ENCODE results near the gene KHK.
A peak's percentile ranks its signal among the peaks of the same experiment; 100 is the strongest.

The KHK gene

DNA sequence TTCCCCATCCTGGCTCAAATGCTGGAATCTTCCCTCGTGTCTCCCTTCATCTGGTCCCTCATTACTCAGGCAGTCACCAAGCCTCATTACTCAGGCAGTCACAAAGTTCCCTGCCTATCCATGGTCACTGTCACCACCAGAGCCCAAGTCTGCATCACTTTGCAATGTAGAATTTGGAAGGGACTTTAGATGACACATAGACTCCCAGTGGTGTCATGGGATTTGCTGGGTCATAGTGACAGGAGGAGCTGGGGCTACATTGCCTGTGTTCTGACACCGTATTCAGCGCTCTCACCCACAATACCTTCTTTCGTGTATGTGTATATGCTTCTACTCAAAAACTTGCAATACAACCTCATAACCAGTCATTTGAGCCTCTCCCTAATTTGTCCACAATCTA, 10.2 kb upstream of the KHK start:
- Histone ChIP-seq H3K9me3 (ENCODE audit: low read length) (no peaks in the 10 kb centered on the region), H3K27ac (ENCODE audit: low read depth, low read length) (peak overlapping the region; percentile 85), H3K4me1 (ENCODE audit: insufficient read depth, low read length) (peaks cover 58% of the 10 kb centered on the region), H3K4me3 (ENCODE audit: low read depth in 1 of 2, low read length in 2 of 2) (no peak overlapping the region), H3K9ac (ENCODE audit: low read length) (no peak overlapping the region), H3K27me3 (ENCODE audit: control insufficient read depth in 1 of 2, insufficient read depth in 2 of 2, low read length in 2 of 2) (no peaks in the 10 kb centered on the region), H3K36me3 (ENCODE audit: insufficient read depth, low read length) (no peaks in the 10 kb centered on the region)

DNA sequence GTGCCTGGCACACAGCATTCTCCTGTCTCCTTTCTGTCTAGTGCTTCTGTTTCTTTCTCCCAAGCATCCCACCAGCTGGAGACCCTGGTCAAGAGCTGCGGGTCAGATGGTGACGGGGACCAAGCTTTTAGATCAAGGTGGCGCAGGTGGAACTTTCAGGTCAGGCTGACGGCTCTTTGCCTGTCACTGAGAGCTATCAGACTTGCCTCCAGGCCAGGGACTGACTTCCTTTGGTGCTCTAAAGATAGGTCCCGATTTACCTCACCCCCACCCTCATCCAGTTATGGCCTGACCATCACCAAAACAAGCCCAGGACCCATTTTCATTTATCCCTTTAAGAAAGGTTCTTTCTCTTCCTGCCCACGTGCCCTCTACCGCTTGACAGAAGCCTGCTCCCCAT, 9.3 kb upstream of the KHK start:
- Histone ChIP-seq H3K27ac (ENCODE audit: low read depth, low read length) (peak overlapping the region; percentile 87), H3K9ac (ENCODE audit: low read length) (no peak overlapping the region), H3K4me3 (ENCODE audit: low read depth in 1 of 2, low read length in 2 of 2) (no peak overlapping the region), H3K4me1 (ENCODE audit: insufficient read depth, low read length) (peaks cover 67% of the 10 kb centered on the region), H3K36me3 (ENCODE audit: insufficient read depth, low read length) (peaks cover 8% of the 10 kb centered on the region), H3K27me3 (ENCODE audit: control insufficient read depth in 1 of 2, insufficient read depth in 2 of 2, low read length in 2 of 2) (no peaks in the 10 kb centered on the region), H3K9me3 (ENCODE audit: low read length) (no peaks in the 10 kb centered on the region)

DNA sequence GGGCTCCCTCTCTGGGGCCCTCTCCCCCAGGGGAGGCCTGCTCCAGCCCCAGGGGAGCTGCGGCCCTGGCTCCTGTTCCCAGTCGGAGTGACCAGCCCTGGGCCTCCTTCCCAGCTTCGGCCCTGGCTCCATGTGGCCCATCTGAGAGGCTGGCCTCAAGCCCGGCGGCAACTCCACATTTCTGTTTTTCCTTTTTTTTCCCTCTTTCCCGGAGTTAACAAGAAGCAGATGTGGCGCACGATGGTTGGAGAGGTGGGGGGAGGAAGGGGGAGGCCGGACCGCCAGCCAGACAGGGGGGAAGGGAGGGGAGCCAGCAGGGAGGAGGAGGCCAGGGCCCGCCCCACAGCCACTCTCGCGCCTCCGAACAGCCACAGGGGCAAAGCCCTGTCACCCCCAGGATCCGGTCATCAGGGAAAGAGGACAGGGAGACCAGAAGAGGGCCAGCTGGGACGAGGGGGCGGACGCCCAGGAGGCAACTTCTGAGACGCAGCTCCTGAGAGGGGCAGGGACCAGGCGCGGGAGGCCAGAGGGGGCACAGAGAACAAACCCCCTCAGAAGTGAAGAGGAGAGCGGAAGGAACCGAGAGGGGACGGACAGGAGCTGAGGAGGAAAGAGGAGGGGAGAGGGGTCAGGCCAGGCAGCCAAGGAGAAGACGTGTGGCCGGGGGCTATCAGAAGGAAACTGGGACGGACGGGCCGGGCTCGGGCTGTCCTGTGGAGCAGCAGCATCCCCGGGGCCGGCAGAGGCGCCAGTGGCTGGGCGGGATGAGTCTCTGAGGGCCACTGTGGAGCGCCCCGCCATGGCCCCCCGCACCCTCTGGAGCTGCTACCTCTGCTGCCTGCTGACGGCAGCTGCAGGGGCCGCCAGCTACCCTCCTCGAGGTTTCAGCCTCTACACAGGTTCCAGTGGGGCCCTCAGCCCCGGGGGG, 8.0 kb upstream of the KHK start, which contains the start of gene EMILIN1:
TSS of gene EMILIN1 (plus strand) at position 349 of the 928 bp plus-strand sequence. CDS start at position 800, 451 bp downstream.
- Histone ChIP-seq H3K9me3 (ENCODE audit: low read length) (no peaks in the 10 kb centered on the region), H3K36me3 (ENCODE audit: insufficient read depth, low read length) (peaks cover 17% of the 10 kb centered on the region), H3K4me3 (ENCODE audit: low read depth in 1 of 2, low read length in 2 of 2) (peak within 1 kb of the TSS; percentile 90 to 96), H3K4me1 (ENCODE audit: insufficient read depth, low read length) (peaks cover 70% of the 10 kb centered on the region), H3K27ac (ENCODE audit: low read depth, low read length) (peak within 1 kb of the TSS; percentile 87), H3K27me3 (ENCODE audit: control insufficient read depth in 1 of 2, insufficient read depth in 2 of 2, low read length in 2 of 2) (no peaks in the 10 kb centered on the region), H3K9ac (ENCODE audit: low read length) (peak within 1 kb of the TSS; percentile 97)

DNA sequence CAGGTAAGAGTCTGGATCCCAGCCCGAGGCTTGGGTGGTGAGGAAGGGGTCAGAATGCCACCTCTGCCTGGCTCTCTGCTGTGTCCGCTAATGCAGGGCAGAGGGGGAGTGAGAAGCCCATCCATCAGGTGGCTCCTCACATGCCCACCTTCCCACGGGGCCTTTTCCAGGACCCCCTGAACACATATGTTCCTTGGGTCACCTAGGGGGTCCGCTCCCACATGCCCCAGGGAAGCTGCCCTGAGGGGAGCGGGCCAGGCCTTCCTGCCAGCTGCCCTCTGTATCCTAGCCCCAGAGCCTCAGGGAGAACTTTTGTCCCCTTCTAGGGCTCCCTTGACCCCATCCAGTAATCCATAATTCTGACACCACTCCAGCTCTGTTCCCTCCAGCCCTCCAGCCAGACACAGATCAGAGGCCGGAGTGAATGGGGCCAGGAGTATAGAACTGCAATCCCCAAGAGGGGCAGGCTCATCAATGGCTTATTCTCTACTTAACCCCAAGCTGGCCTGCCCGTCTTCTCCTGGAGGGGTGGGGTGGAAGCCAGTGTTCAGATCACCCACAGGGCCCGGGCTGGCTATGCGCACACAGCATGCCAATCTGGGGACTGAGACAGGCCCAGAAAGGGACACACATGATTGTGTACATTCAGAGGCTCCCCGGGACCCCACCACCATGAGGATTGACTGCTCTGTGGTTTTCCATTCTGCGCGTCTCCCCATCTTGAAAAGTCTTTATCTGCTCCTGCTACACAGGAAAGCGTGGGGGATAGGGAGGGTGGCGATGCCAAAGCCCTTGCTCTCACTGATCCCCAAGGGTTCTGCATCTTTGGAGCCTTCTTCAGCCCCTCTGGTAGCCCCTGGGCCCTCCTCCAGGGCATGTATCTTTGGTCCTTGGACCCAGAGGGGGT, 7.1 kb upstream of the KHK start:
- Histone ChIP-seq H3K27ac (ENCODE audit: low read depth, low read length) (peak overlapping the region; percentile 87), H3K36me3 (ENCODE audit: insufficient read depth, low read length) (peaks cover 17% of the 10 kb centered on the region), H3K9ac (ENCODE audit: low read length) (peak overlapping the region; percentile 97), H3K9me3 (ENCODE audit: low read length) (no peaks in the 10 kb centered on the region), H3K27me3 (ENCODE audit: control insufficient read depth in 1 of 2, insufficient read depth in 2 of 2, low read length in 2 of 2) (no peaks in the 10 kb centered on the region), H3K4me1 (ENCODE audit: insufficient read depth, low read length) (peaks cover 70% of the 10 kb centered on the region), H3K4me3 (ENCODE audit: low read depth in 1 of 2, low read length in 2 of 2) (peak overlapping the region; percentile 90 to 96)

DNA sequence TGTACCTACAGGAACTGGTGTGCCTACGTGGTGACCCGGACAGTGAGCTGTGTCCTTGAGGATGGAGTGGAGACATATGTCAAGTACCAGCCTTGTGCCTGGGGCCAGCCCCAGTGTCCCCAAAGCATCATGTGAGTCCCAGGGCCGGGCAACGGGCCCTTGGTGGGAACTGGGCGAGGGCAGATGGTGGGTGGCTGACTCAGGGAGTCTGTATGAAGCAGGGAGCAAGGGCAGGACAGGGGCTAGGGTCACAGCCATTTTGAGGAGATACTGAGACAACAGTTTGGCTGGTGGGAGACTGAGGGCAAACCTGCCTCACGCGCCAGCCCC, 6.5 kb upstream of the KHK start:
- H3K9ac ChIP-seq (ENCODE audit: low read length) = peak overlapping the region; percentile 97
- H3K27ac ChIP-seq (ENCODE audit: low read depth, low read length) = peak overlapping the region; percentile 87
- H3K9me3 ChIP-seq (ENCODE audit: low read length) = no peaks in the 10 kb centered on the region
- peaks cover 17% of the 10 kb centered on the region for H3K36me3 ChIP-seq (ENCODE audit: insufficient read depth, low read length)
- no peaks in the 10 kb centered on the region for H3K27me3 ChIP-seq (ENCODE audit: control insufficient read depth in 1 of 2, insufficient read depth in 2 of 2, low read length in 2 of 2)
- H3K4me1 ChIP-seq (ENCODE audit: insufficient read depth, low read length) = peaks cover 70% of the 10 kb centered on the region
- H3K4me3 ChIP-seq (ENCODE audit: low read depth in 1 of 2, low read length in 2 of 2) = peak overlapping the region; percentile 90 to 96

DNA sequence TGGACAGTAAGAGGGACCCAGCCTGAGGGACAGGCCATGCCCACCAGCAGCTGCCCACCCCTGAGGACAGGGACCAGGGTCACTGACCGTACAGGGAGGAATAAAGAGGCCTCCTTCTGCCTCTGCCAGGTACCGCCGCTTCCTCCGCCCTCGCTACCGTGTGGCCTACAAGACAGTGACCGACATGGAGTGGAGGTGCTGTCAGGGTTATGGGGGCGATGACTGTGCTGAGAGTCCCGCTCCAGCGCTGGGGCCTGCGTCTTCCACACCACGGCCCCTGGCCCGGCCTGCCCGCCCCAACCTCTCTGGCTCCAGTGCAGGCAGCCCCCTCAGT, 6.0 kb upstream of the KHK start:
- H3K27me3 ChIP-seq (ENCODE audit: control insufficient read depth in 1 of 2, insufficient read depth in 2 of 2, low read length in 2 of 2) = no peaks in the 10 kb centered on the region
- no peaks in the 10 kb centered on the region for H3K9me3 ChIP-seq (ENCODE audit: low read length)
- H3K4me3 ChIP-seq (ENCODE audit: low read depth in 1 of 2, low read length in 2 of 2) = peak overlapping the region; percentile 90 to 96

DNA sequence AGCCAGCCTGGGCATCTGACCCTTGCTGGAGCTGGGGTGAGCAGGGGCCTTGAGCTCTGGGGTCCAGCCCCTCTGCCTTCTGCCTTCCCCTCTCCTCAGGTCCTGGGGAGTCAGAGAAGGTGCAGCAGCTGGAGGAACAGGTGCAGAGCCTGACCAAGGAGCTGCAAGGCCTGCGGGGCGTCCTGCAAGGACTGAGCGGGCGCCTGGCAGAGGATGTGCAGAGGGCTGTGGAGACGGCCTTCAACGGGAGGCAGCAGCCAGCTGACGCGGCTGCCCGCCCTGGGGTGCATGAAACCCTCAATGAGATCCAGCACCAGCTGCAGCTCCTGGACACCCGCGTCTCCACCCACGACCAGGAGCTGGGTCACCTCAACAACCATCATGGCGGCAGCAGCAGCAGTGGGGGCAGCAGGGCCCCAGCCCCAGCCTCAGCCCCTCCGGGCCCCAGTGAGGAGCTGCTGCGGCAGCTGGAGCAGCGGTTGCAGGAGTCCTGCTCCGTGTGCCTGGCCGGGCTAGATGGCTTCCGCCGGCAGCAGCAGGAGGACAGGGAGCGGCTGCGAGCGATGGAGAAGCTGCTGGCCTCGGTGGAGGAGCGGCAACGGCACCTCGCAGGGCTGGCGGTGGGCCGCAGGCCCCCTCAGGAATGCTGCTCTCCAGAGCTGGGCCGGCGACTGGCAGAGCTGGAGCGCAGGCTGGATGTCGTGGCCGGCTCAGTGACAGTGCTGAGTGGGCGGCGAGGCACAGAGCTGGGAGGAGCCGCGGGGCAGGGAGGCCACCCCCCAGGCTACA, 4.4 kb upstream of the KHK start:
- H3K9me3 ChIP-seq (ENCODE audit: low read length) = no peaks in the 10 kb centered on the region
- peak overlapping the region; percentile 52 for H3K27ac ChIP-seq (ENCODE audit: low read depth, low read length)
- peaks cover 67% of the 10 kb centered on the region for H3K4me1 ChIP-seq (ENCODE audit: insufficient read depth, low read length)
- H3K36me3 ChIP-seq (ENCODE audit: insufficient read depth, low read length) = peaks cover 17% of the 10 kb centered on the region
- H3K4me3 ChIP-seq (ENCODE audit: low read depth in 1 of 2, low read length in 2 of 2) = peak overlapping the region in 1 of 2 donors; percentile 90
- H3K27me3 ChIP-seq (ENCODE audit: control insufficient read depth in 1 of 2, insufficient read depth in 2 of 2, low read length in 2 of 2) = no peaks in the 10 kb centered on the region
- no peak overlapping the region for H3K9ac ChIP-seq (ENCODE audit: low read length)

More for the DNA sequence above, 6.0 kb upstream of the KHK start:
- Histone ChIP-seq H3K4me1 (ENCODE audit: insufficient read depth, low read length) (peaks cover 69% of the 10 kb centered on the region), H3K9ac (ENCODE audit: low read length) (peak overlapping the region; percentile 97), H3K27ac (ENCODE audit: low read depth, low read length) (peak overlapping the region; percentile 87), H3K36me3 (ENCODE audit: insufficient read depth, low read length) (peaks cover 17% of the 10 kb centered on the region)

DNA sequence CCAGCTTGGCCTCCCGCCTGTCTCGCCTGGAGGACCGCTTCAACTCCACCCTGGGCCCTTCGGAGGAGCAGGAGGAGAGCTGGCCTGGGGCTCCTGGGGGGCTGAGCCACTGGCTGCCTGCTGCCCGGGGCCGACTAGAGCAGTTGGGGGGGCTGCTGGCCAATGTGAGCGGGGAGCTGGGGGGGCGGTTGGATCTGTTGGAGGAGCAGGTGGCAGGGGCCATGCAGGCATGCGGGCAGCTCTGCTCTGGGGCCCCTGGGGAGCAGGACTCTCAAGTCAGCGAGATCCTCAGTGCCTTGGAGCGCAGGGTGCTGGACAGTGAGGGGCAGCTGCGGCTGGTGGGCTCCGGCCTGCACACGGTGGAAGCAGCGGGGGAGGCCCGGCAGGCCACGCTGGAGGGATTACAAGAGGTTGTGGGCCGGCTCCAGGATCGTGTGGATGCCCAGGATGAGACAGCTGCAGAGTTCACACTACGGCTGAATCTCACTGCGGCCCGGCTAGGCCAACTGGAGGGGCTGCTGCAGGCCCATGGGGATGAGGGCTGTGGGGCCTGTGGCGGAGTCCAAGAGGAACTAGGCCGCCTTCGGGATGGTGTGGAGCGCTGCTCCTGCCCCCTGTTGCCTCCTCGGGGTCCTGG, 3.7 kb upstream of the KHK start:
- Histone ChIP-seq H3K36me3 (ENCODE audit: insufficient read depth, low read length) (peaks cover 17% of the 10 kb centered on the region), H3K27ac (ENCODE audit: low read depth, low read length) (no peak overlapping the region), H3K4me1 (ENCODE audit: insufficient read depth, low read length) (peaks cover 67% of the 10 kb centered on the region), H3K9ac (ENCODE audit: low read length) (no peak overlapping the region), H3K27me3 (ENCODE audit: control insufficient read depth in 1 of 2, insufficient read depth in 2 of 2, low read length in 2 of 2) (no peaks in the 10 kb centered on the region), H3K4me3 (ENCODE audit: low read depth in 1 of 2, low read length in 2 of 2) (no peak overlapping the region), H3K9me3 (ENCODE audit: low read length) (no peaks in the 10 kb centered on the region)

DNA sequence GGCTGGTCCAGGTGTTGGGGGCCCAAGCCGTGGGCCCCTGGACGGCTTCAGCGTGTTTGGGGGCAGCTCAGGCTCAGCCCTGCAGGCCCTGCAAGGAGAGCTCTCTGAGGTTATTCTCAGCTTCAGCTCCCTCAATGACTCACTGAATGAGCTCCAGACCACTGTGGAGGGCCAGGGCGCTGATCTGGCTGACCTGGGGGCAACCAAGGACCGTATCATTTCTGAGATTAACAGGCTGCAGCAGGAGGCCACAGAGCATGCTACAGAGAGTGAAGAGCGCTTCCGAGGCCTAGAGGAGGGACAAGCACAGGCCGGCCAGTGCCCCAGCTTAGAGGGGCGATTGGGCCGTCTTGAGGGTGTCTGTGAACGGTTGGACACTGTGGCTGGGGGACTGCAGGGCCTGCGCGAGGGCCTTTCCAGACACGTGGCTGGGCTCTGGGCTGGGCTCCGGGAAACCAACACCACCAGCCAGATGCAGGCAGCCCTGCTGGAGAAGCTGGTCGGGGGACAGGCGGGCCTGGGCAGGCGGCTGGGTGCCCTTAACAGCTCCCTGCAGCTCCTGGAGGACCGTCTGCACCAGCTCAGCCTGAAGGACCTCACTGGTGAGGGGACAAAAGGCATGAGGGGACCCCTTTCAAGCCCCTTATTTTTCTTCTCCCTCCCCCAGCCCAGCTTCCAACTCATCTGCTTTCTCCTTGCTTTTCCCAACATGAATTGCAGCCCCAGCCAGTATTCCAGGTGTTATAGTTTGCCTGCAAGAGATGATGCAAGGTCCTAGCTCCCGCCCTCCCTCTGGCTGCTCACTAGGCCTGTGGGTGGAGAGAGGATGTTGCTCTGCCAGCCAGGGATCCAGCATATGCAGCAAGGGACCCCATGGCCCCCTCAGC, 2.9 kb upstream of the KHK start:
- no peak overlapping the region for H3K9ac ChIP-seq (ENCODE audit: low read length)
- H3K27ac ChIP-seq (ENCODE audit: low read depth, low read length) = no peak overlapping the region
- peaks cover 17% of the 10 kb centered on the region for H3K36me3 ChIP-seq (ENCODE audit: insufficient read depth, low read length)
- no peak overlapping the region for H3K4me3 ChIP-seq (ENCODE audit: low read depth in 1 of 2, low read length in 2 of 2)
- peaks cover 64% of the 10 kb centered on the region for H3K4me1 ChIP-seq (ENCODE audit: insufficient read depth, low read length)
- H3K9me3 ChIP-seq (ENCODE audit: low read length) = no peaks in the 10 kb centered on the region
- no peaks in the 10 kb centered on the region for H3K27me3 ChIP-seq (ENCODE audit: control insufficient read depth in 1 of 2, insufficient read depth in 2 of 2, low read length in 2 of 2)

All from muscle layer of colon (tissue), 2 donors.